HG03439 (cell line): ENCODE measurements around the gene ZKSCAN4.
A peak's percentile ranks its signal among the peaks of the same experiment; 100 is the strongest.

Experiments
- ATAC-seq: cut with Tn5 transposase; IDR thresholded peaks from one replicate; pipeline ENCODE4 v1.9.1; 2021; ENCODE audit warnings: mild to moderate bottlenecking, moderate library complexity; ENCODE audit not compliant: unreplicated experiment

ZKSCAN4 gene

GRCh38 chr6:28250747-28251146, 1.3 kb downstream of the ZKSCAN4 start:
- no peak for ATAC-seq

GRCh38 chr6:28248916-28249315, 3.2 kb downstream of the ZKSCAN4 start:
- ATAC-seq = no peak

DNA sequence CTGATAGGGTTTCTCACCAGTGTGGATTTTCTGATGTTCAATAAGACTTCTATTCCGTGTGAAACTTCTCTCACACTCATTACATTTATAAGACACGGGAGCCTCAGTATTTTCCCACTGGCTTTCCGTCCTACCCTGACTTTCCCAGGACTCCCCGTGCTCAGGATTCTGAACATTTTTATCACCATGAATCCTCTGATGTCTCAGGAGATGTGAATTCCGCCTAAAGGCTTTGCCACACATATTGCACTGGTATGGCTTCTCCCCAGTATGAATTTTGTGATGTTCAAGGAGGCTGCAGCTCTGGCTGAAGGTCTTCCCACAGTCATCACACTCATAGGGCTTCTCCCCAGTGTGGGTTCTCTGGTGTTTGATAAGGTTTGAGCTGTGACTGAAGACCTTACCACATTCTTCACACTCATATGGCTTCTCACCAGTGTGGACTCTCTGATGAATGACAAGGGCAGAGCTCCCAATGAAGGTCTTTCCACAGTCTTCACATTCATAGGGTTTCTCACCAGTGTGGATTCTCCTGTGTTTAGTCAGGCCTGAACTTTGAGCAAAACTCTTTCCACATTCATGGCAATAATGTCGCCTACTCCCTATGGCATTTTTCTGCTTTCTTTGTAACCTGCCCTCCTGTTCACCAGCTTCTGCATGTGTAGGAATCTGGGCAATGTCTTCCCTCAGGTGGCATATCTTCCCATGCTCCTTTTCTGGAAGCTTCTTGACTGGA, 6.7 kb downstream of the ZKSCAN4 start:
- no peak for ATAC-seq

DNA sequence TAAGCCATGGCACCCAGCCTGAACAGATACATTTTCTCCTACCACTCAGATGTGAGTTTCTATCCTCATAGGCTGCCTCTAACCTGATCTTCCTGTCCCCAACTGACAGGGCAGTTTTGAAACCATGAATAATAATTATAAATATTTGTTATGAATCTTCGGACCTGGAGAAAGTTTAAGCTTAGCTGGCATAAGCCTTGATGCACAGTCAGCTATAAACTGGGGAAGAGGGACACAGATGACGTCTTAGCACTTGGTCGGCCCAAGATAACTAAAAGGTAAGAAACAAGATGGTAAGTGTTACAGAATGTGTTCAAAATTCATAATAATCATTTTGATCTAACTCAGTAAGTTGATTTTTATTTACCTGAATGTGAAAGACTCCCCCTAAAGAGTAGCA, 8.1 kb downstream of the ZKSCAN4 start:
- ATAC-seq = no peak

DNA sequence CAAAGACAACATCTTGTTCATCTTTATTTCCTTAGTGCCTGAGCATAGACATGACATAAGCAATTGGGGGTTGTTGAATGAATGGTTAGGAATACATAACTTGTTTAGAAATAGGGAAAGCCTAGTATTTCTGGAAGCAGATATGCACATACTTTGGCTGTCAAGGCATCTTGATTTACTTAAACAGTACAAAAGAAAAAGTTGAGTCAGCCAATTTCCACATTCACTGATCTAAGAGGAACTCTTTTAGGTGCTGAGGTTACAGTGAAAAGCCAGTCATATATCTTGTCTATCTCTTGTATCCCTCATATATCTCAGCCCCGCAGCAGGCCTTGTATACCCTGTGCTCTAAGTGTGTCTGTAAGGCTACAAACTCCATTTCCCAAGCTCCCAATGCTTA, 11.6 kb downstream of the ZKSCAN4 start:
- no peak for ATAC-seq

GRCh38 chr6:28239636-28240035, 12.4 kb downstream of the ZKSCAN4 start:
- ATAC-seq = no peak

GRCh38 chr6:28235912-28236452, 16.1 kb downstream of the ZKSCAN4 start:
- no peak for ATAC-seq

DNA sequence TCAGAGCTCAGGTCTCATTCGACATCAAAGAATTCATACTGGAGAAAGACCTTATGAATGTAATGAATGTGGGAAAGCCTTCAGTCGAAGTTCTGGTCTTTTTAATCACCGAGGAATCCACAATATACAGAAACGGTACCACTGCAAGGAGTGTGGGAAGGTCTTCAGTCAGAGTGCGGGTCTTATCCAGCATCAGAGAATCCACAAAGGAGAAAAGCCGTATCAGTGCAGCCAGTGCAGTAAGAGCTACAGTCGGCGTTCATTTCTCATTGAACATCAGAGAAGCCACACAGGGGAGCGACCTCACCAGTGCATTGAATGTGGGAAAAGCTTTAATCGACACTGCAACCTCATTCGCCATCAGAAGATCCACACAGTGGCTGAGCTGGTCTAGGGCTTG, 19.3 kb downstream of the ZKSCAN4 start:
- ATAC-seq = no peak

DNA sequence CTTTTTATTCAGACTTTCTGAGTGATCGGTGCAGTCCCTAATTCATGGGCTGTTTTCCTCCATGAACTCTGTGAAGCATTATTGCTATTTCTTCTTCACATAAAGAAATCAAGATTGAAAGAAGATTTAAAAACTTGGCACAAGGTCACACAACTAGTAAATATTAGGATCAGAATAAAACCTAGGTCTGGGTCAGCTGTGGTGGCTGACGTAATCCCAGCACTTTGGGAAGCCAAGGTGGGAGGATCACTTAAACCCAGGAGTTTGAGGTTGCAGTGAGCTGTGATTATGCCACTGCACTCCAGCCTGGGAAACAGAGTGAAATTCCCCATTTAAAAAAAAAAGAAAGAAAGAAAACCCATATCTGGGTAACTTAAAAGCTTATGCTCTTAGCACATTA, 25.6 kb downstream of the ZKSCAN4 start:
- ATAC-seq = no peak

- ATAC-seq = peak; percentile 81
Measured at GRCh38 chr6:28225056-28225834, 26.8 kb downstream of the ZKSCAN4 start, which contains the start of gene ZSCAN9. ZSCAN9 (plus strand) TSS chr6:28225275; CDS start chr6:28227085, 1,810 bp downstream.

- no peak for ATAC-seq
Measured at GRCh38 chr6:28224131-28225055, 27.7 kb downstream of the ZKSCAN4 start.

- no peak for ATAC-seq
Measured at GRCh38 chr6:28220257-28221133, 31.6 kb downstream of the ZKSCAN4 start.

GRCh38 chr6:28218312-28219248, 33.5 kb downstream of the ZKSCAN4 start:
- peak; percentile 50 for ATAC-seq

DNA sequence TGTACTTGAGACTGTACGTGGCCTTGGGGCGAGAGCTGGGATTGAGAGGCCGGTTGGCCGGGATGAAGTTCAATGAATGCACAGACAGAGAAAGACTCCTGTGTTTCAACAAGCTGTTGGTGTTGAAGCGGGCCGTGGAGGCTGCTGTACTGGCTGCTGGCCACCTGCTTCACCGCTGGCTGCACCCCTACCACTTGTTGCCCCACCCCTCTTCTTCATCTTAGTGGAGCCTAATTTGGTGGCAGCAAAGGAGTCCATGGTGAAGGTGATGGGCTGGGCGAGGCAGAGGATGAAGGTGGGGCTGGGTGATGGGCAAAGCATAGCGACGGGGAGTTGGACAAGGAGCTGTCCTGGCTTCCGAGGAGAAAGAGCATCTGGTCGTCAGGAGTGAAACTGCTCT, 34.2 kb downstream of the ZKSCAN4 start:
- no peak for ATAC-seq

DNA sequence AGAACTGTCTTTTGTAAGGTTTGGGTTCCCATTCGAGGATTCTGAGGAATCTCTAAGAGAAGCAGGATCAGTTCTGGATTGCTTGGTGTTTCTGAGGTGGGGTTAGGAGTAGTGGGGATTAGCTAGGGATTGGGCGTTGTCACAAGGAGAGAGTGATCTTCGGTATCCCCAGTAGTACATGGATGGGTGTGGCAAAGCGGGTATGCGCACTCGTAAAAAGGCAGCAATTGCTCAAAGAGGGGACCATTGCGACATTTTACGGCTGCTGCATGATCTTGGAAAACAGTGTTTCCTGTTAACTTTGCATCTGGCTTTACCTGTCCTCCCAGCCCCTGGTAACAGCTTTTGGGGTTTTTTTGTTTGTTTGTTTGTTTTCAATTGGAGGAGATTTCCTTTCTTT, 36.6 kb downstream of the ZKSCAN4 start:
- ATAC-seq = no peak

- ATAC-seq = no peak
Measured at GRCh38 chr6:28213213-28213523, 38.9 kb downstream of the ZKSCAN4 start.

GRCh38 chr6:28212510-28213212, 39.4 kb downstream of the ZKSCAN4 start:
- peak; percentile 57 for ATAC-seq

DNA sequence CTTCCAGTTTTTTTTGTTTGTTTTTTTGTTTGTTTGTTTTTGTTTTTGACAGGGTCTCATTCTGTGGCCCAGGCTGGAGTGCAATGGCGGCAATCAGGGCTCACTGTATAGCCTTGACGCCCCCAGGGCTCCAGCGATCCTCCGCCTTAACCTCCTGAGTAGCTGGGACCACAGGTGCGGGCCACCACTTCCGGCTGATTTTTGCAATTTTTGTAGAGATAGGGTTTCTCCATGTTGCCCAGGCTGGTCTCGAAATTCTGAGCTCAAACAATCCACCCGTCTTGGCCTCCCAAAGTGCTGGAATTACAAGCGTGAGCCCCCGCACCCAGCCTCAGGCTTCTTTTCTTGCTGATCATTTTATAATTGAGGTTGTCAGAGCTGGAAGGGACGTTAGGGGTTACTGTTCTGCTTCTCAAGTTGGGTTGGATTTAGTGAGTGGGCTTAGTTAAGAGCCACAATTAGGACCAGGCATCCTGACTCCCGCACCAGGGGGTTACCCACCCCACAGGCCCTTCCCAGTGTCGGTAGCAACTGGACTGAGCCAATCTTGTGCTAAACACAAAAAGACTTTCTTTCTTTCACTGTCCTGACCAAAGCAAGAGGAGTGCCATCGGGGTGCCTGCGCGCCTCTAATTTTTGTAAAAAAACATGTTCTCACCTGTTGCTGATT, 40.1 kb downstream of the ZKSCAN4 start:
- ATAC-seq = peak; percentile 20
